CD14-positive monocyte (primary cell): ENCODE data around the gene SCAMP4. TPM values are rescaled to one million over a fixed set of nuclear protein-coding genes. Genes with fewer than 3 reads are reported as not detected.

Experiments used
- DNase-seq, 3 donors: peaks; one replicate each; pipeline ENCODE4 v3.0.0-alpha.2; 2011 to 2022
- H2AFZ ChIP-seq: 2 replicates; pipeline ENCODE4 v1.6.0; 2012; ENCODE audit warnings: mild to moderate bottlenecking, low read depth, low read length, inconsistent platforms; ENCODE audit not compliant: insufficient read depth, poor library complexity, severe bottlenecking
- H3K27ac ChIP-seq, 2 donors: 1 replicate in 1 of 2; 2 replicates in 1 of 2; pipeline ENCODE4 v1.5.1; 2012 to 2013; ENCODE audit warnings: low read length in 2 of 2, control low read depth in 1 of 2, inconsistent platforms in 1 of 2, low read depth in 1 of 2, mild to moderate bottlenecking in 1 of 2
- H3K27me3 ChIP-seq, 2 donors: one replicate each; pipeline versions ENCODE4 v1.6.0 to v1.6.1; 2011 to 2013; ENCODE audit warnings: low read length in 2 of 2; ENCODE audit not compliant: control insufficient read depth in 2 of 2, insufficient read depth in 2 of 2
- H3K36me3 ChIP-seq, 2 donors: replicated peaks in 1 of 2; 1 replicate in 1 of 2; 2 replicates in 1 of 2; pipeline versions ENCODE4 v1.5.1 to v1.6.1; 2012 to 2013; ENCODE audit warnings: low read length in 2 of 2, control low read depth in 1 of 2, inconsistent platforms in 1 of 2, mild to moderate bottlenecking in 1 of 2; ENCODE audit not compliant: insufficient read depth in 2 of 2, control insufficient read depth in 1 of 2
- H3K4me1 ChIP-seq, 2 donors: 1 replicate in 1 of 2; 2 replicates in 1 of 2; pipeline versions ENCODE4 v1.5.1 to v1.6.1; 2012 to 2013; ENCODE audit warnings: low read length in 2 of 2, control low read depth in 1 of 2, inconsistent platforms in 1 of 2, mild to moderate bottlenecking in 1 of 2, moderate library complexity in 1 of 2; ENCODE audit not compliant: insufficient read depth in 2 of 2, control insufficient read depth in 1 of 2
- H3K4me2 ChIP-seq: replicated peaks from 2 replicates; pipeline ENCODE3; 2012; ENCODE audit warnings: low read length, moderate library complexity, mild to moderate bottlenecking; ENCODE audit not compliant: poor library complexity, severe bottlenecking; ENCODE audit errors: extremely low read depth
- H3K4me3 ChIP-seq, 3 experiments: fragments of 200-600 bp in 1 of 3; sonication (generic) in 1 of 3; replicated peaks in 1 of 3; 1 replicate in 2 of 3; 2 replicates in 1 of 3; pipeline ENCODE4 v1.5.1; 2011 to 2013; ENCODE audit warnings: low read length in 3 of 3, mild to moderate bottlenecking in 3 of 3, control low read depth in 2 of 3, low read depth in 2 of 3, inconsistent platforms in 1 of 3, moderate library complexity in 1 of 3
- H3K79me2 ChIP-seq: 2 replicates; pipeline ENCODE4 v1.6.0; 2012; ENCODE audit warnings: mild to moderate bottlenecking, control low read depth, inconsistent platforms, low read length, moderate library complexity; ENCODE audit not compliant: insufficient read depth
- H3K9ac ChIP-seq: 2 replicates; pipeline ENCODE4 v1.6.0; 2017; ENCODE audit warnings: low read length, mild to moderate bottlenecking; ENCODE audit not compliant: insufficient read depth, poor library complexity, severe bottlenecking
- H3K9me3 ChIP-seq, 2 donors: replicated peaks in 1 of 2; 1 replicate in 1 of 2; 2 replicates in 1 of 2; pipeline versions ENCODE4 v1.5.1 to v1.6.1; 2012 to 2013; ENCODE audit warnings: low read length in 2 of 2, control low read depth in 1 of 2; ENCODE audit not compliant: control insufficient read depth in 1 of 2, insufficient read depth in 1 of 2
- H4K20me1 ChIP-seq: 2 replicates; pipeline ENCODE4 v1.6.0; 2012; ENCODE audit warnings: mild to moderate bottlenecking, low read length, control low read depth, moderate library complexity; ENCODE audit not compliant: insufficient read depth
- H3K27ac Mint-ChIP-seq, 7 donors: one replicate each; pipeline ENCODE4 v1.8.0; 2020; ENCODE audit warnings: mild to moderate bottlenecking in 7 of 7, mixed read lengths in 7 of 7, moderate library complexity in 6 of 7, inconsistent platforms in 2 of 7
- H3K27me3 Mint-ChIP-seq, 3 donors: one replicate each; pipeline ENCODE4 v1.8.0; 2021 to 2022; ENCODE audit warnings: low read depth in 3 of 3, mild to moderate bottlenecking in 3 of 3, mixed read lengths in 3 of 3, moderate library complexity in 3 of 3, inconsistent platforms in 1 of 3
- H3K36me3 Mint-ChIP-seq, 2 donors: one replicate each; pipeline ENCODE4 v1.8.0; 2020; ENCODE audit warnings: mixed read lengths in 2 of 2, inconsistent platforms in 1 of 2, mild to moderate bottlenecking in 1 of 2
- H3K4me1 Mint-ChIP-seq: one replicate; pipeline ENCODE4 v1.8.0; 2020; ENCODE audit warnings: mild to moderate bottlenecking, mixed read lengths
- H3K4me3 Mint-ChIP-seq, 2 donors: one replicate each; pipeline ENCODE4 v1.8.0; 2020; ENCODE audit warnings: mild to moderate bottlenecking in 2 of 2, mixed read lengths in 2 of 2, moderate library complexity in 1 of 2
- H3K9me3 Mint-ChIP-seq, 7 donors: one replicate each; pipeline ENCODE4 v1.8.0; 2020 to 2022; ENCODE audit warnings: mixed read lengths in 7 of 7, mild to moderate bottlenecking in 6 of 7, moderate library complexity in 6 of 7, inconsistent platforms in 2 of 7
- CTCF ChIP-seq: fragments of 200-600 bp; IDR thresholded peaks from one replicate; pipeline ENCODE4 v1.8.0; 2022; ENCODE audit warnings: antibody characterized with exemption, mild to moderate bottlenecking
- WGBS: methylation state at CpG from one replicate; pipeline ENCODE4 v1.1.5; 2013; ENCODE audit warnings: missing lambda C conversion rate; ENCODE audit not compliant: insufficient coverage; 5-methylcytosine and 5-hydroxymethylcytosine counted together
- intact Hi-C, 2 donors: fragments of 100-400 bp; cut with micrococcal nuclease; formaldehyde crosslinking; loops; one replicate each; pipeline versions ENCODE4 v1.15.0 to v1.15.1; 2023
- polyA plus RNA-seq, 3 donors: library from polyadenylated mRNA; depleted of rRNA in 1 of 3; unstranded in 2 of 3; stranded (reverse) in 1 of 3; fragments of 300-500 nt in 2 of 3; fragments of >200 nt in 1 of 3; fragmentation: Illumina TruSeq in 2 of 3; gene quantifications; 1 replicate in 2 of 3; 2 replicates in 1 of 3; pipeline ENCODE4 v1.2.3, GENCODE V29; 2012 to 2021

The SCAMP4 gene
- polyA plus RNA-seq, 3 donors = 11.9 to 39.4 (median 15.4) TPM

DNA sequence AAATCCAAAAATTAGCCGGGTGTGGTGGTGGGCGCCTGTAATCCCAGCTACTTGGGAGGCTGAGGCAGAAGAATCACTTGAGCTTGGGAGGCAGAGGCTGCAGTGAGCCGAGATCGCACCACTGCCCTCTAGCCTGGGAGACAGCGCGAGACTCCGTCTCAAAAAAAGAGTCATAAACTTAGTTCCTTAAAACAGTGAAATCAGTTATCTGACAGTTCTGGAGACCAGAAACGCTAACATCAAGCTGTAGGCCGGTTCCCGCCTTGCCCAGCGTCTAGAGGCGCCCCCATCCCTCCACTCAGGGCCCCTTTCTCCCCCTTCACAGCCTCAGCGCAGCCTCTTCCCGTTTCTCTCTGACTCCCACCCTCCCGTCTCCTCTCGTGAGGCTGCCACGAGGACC is 11.9 kb downstream of the SCAMP4 start:
- Histone ChIP-seq H2AFZ (no peak overlapping the region), H3K4me2 (no peak overlapping the region), H3K36me3 (peaks cover 46 to 60% of the 10 kb centered on the region in 2 donors), H3K4me3 (no peak overlapping the region), H3K79me2 (peaks cover 29% of the 10 kb centered on the region), H3K9ac (no peak overlapping the region), H3K27ac (peak overlapping the region in 1 of 2 donors; percentile 48), H3K4me1 (peaks cover 13 to 16% of the 10 kb centered on the region in 2 donors), H3K27me3 (no peaks in the 10 kb centered on the region), H3K9me3 (no peaks in the 10 kb centered on the region), H4K20me1 (peaks cover 23% of the 10 kb centered on the region)
- Mint-ChIP-seq H3K9me3 (peaks cover 0 to 2% (median 0%) of the 10 kb centered on the region in 7 donors), H3K4me1 (peaks cover 15% of the 10 kb centered on the region), H3K4me3 (peak overlapping the region; percentile 39), H3K36me3 (peaks cover 28 to 75% of the 10 kb centered on the region in 2 donors), H3K27me3 (peaks cover 0 to 3% (median 2%) of the 10 kb centered on the region in 3 donors), H3K27ac (peak overlapping the region in 6 of 7 donors; percentile 49 to 80 (median 70))
- no peak for TF ChIP-seq CTCF
- 16% methylated on average over 17 of the region's 17 CpGs for WGBS
- intact Hi-C loops = no loop called here
- no peak for DNase-seq

GRCh38 chr19:1917926-1918325 is 12.7 kb downstream of the SCAMP4 start:
- H3K79me2 ChIP-seq = peaks cover 22% of the 10 kb centered on the region
- no peak overlapping the region for H3K9ac ChIP-seq
- H2AFZ ChIP-seq = no peak overlapping the region
- H4K20me1 ChIP-seq = peaks cover 18% of the 10 kb centered on the region
- H3K27me3 ChIP-seq = no peaks in the 10 kb centered on the region
- no peak overlapping the region for H3K4me2 ChIP-seq
- peaks cover 0 to 5% (median 0%) of the 10 kb centered on the region in 7 donors for H3K9me3 Mint-ChIP-seq
- peaks cover 0 to 3% (median 2%) of the 10 kb centered on the region in 3 donors for H3K27me3 Mint-ChIP-seq
- peaks cover 15% of the 10 kb centered on the region for H3K4me1 Mint-ChIP-seq
- H3K9me3 ChIP-seq = no peaks in the 10 kb centered on the region
- no peak overlapping the region for H3K27ac ChIP-seq
- intact Hi-C loops = no loop called here
- H3K4me3 ChIP-seq = no peak overlapping the region
- DNase-seq = no peak
- H3K4me1 ChIP-seq = peaks cover 15 to 18% of the 10 kb centered on the region in 2 donors
- WGBS = 95% methylated on average over 25 of the region's 25 CpGs
- H3K4me3 Mint-ChIP-seq = no peak overlapping the region
- peaks cover 48 to 58% of the 10 kb centered on the region in 2 donors for H3K36me3 ChIP-seq
- H3K27ac Mint-ChIP-seq = no peak overlapping the region
- no peak for TF ChIP-seq CTCF
- peaks cover 32 to 77% of the 10 kb centered on the region in 2 donors for H3K36me3 Mint-ChIP-seq
